GM21381 (cell line): ENCODE results near the gene KIAA1191.

Experiments
- ATAC-seq: cut with Tn5 transposase; IDR thresholded peaks from one replicate; pipeline ENCODE4 v1.9.1; 2021; ENCODE audit warnings: mild to moderate bottlenecking, moderate library complexity; ENCODE audit not compliant: unreplicated experiment

KIAA1191 gene

GRCh38 chr5:176366232-176366894 is 4.8 kb upstream of the KIAA1191 start:
- ATAC-seq: no peak

GRCh38 chr5:176365351-176366231 is 4.0 kb upstream of the KIAA1191 start, which contains the start of gene ARL10:
TSS of gene ARL10 (plus strand) at chr5:176365487. CDS start at chr5:176365564, 77 bp downstream.
- no peak for ATAC-seq

- ATAC-seq: no peak
Measured at GRCh38 chr5:176364765-176365350, 3.3 kb upstream of the KIAA1191 start.

- peak; percentile 12 for ATAC-seq
Measured at GRCh38 chr5:176362233-176362490, 598 bp upstream of the KIAA1191 start.

GRCh38 chr5:176360894-176361436 is 599 bp downstream of the KIAA1191 start:
- ATAC-seq: peak; percentile 10

GRCh38 chr5:176359658-176360057 is 1.9 kb downstream of the KIAA1191 start:
- ATAC-seq: no peak

- no peak for ATAC-seq
Measured at GRCh38 chr5:176356179-176356566, 5.4 kb downstream of the KIAA1191 start.

- no peak for ATAC-seq
Measured at GRCh38 chr5:176355400-176356178, 6.0 kb downstream of the KIAA1191 start.

- no peak for ATAC-seq
Measured at GRCh38 chr5:176353533-176353932, 8.0 kb downstream of the KIAA1191 start.

- ATAC-seq: no peak
Measured at GRCh38 chr5:176352116-176352878, 9.3 kb downstream of the KIAA1191 start.

GRCh38 chr5:176350416-176350815 is 11.1 kb downstream of the KIAA1191 start:
- no peak for ATAC-seq

GRCh38 chr5:176342766-176343458 is 18.7 kb downstream of the KIAA1191 start:
- ATAC-seq: no peak

- ATAC-seq: no peak
Measured at GRCh38 chr5:176342158-176342483, 19.4 kb downstream of the KIAA1191 start.

GRCh38 chr5:176341325-176342157 is 20.0 kb downstream of the KIAA1191 start:
- ATAC-seq: no peak

GRCh38 chr5:176339304-176339703 is 22.3 kb downstream of the KIAA1191 start:
- no peak for ATAC-seq

GRCh38 chr5:176337913-176338312 is 23.7 kb downstream of the KIAA1191 start:
- no peak for ATAC-seq

GRCh38 chr5:176334031-176334770 is 27.4 kb downstream of the KIAA1191 start:
- no peak for ATAC-seq

- ATAC-seq: no peak
Measured at GRCh38 chr5:176320577-176320976, 41.0 kb downstream of the KIAA1191 start.
